ENCODE measurements around the gene CLSTN2. TPM values are rescaled to one million over a fixed set of nuclear protein-coding genes. Genes with fewer than 3 reads are reported as not detected.

The CLSTN2 gene
- total RNA-seq, 1 experiment from 2014 or later = 0.02 TPM

DNA sequence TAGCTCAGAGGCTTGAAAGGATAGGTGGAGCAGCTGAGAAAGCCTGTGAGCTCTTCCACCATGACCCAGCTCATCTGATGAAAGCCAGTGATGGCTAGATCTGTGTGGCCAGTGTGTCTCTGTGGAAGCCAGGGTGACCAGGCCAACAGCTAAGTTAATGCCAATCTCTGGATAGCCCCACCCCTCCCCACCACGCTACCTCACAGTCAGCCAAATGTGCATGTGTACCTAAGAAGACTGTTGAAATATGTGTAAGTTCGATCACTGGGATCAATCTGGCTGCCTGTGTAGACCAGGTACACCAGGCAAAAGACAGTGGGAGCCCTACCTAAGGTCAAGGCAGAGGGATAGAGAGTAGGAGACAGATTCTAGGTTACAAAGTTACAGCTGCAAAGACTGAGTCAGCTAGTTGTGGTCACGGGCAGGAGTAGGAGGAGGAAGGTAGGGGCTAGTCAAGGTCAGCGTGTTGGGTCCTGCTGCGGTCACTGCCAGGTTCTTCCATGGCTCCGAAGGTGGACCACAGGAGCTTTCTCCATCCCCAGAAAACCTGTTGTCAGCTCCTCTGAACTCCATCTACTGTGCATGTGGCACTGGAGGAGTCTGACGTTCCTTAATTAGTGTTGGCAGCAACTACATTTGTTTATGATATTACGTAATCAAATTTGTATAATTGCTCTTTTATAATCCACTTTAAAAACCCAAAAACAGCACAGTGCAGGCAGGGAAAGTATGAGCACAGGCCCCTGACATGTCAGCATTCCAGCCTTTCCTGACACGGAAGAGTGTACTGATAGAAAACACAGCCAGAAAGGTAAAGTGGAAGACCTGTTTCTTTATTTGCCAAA is 318.0 kb downstream of the CLSTN2 start:
- Histone ChIP-seq H4K20me1 (ENCODE audit: insufficient read depth) (no peaks in the 10 kb centered on the region), H3K4me3 (replicated peaks in 1 of 2; ENCODE audit: low read depth in 1 of 2, low read length in 2 of 2) (no peak overlapping the region), H3K9me2 (ENCODE audit: insufficient read depth) (no peaks in the 10 kb centered on the region), H3K9ac (ENCODE audit: low read length) (no peak overlapping the region), H3K27ac (ENCODE audit: low read depth, low read length) (no peak overlapping the region), H3K79me2 (ENCODE audit: insufficient read depth, low read length) (no peaks in the 10 kb centered on the region), H3K4me2 (ENCODE audit: low read length) (no peak overlapping the region), H3K27me3 (ENCODE audit: insufficient read depth, low read length) (peaks cover 15% of the 10 kb centered on the region), H2AFZ (ENCODE audit: low read depth, low read length, poor library complexity, severe bottlenecking) (no peak overlapping the region), H3K36me3 (ENCODE audit: control insufficient read depth in 1 of 2, insufficient read depth in 2 of 2, low read length in 2 of 2) (no peaks in the 10 kb centered on the region), H3K9me3 (ENCODE audit: control insufficient read depth in 1 of 2, insufficient read depth in 1 of 2, low read depth in 1 of 2, low read length in 2 of 2) (no peaks in the 10 kb centered on the region), H3K4me1 (ENCODE audit: control insufficient read depth in 1 of 2, insufficient read depth in 2 of 2, low read length in 2 of 2) (no peaks in the 10 kb centered on the region)
- ChIA-PET CTCF (no interaction called here), POLR2A (no interaction called here), RAD21 (ENCODE audit: low non-redundant PET in 1 of 2, low total read pairs in 2 of 2, uncharacterized antibody in 2 of 2, unreplicated experiment in 2 of 2) (no interaction called here)
- intact Hi-C loops (cut with micrococcal nuclease) = no loop called here
- no peak for ATAC-seq
- TF ChIP-seq POLR2A (IDR thresholded peaks at IDR 0.05; ENCODE audit: borderline replicate concordance, extremely low read depth, insufficient read depth, insufficient read length) (no peak), YY1 (IDR thresholded peaks at IDR 0.05; ENCODE audit: extremely low read depth, insufficient replicate concordance, low read depth, low read length) (no peak)
- TF ChIP-seq, protein P1, sequence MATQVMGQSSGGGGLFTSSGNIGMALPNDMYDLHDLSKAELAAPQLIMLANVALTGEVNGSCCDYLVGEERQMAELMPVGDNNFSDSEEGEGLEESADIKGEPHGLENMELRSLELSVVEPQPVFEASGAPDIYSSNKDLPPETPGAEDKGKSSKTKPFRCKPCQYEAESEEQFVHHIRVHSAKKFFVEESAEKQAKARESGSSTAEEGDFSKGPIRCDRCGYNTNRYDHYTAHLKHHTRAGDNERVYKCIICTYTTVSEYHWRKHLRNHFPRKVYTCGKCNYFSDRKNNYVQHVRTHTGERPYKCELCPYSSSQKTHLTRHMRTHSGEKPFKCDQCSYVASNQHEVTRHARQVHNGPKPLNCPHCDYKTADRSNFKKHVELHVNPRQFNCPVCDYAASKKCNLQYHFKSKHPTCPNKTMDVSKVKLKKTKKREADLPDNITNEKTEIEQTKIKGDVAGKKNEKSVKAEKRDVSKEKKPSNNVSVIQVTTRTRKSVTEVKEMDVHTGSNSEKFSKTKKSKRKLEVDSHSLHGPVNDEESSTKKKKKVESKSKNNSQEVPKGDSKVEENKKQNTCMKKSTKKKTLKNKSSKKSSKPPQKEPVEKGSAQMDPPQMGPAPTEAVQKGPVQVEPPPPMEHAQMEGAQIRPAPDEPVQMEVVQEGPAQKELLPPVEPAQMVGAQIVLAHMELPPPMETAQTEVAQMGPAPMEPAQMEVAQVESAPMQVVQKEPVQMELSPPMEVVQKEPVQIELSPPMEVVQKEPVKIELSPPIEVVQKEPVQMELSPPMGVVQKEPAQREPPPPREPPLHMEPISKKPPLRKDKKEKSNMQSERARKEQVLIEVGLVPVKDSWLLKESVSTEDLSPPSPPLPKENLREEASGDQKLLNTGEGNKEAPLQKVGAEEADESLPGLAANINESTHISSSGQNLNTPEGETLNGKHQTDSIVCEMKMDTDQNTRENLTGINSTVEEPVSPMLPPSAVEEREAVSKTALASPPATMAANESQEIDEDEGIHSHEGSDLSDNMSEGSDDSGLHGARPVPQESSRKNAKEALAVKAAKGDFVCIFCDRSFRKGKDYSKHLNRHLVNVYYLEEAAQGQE (IDR thresholded peaks at IDR 0.05; ENCODE audit: low read depth) = no peak
- TF ChIP-seq, protein P2, sequence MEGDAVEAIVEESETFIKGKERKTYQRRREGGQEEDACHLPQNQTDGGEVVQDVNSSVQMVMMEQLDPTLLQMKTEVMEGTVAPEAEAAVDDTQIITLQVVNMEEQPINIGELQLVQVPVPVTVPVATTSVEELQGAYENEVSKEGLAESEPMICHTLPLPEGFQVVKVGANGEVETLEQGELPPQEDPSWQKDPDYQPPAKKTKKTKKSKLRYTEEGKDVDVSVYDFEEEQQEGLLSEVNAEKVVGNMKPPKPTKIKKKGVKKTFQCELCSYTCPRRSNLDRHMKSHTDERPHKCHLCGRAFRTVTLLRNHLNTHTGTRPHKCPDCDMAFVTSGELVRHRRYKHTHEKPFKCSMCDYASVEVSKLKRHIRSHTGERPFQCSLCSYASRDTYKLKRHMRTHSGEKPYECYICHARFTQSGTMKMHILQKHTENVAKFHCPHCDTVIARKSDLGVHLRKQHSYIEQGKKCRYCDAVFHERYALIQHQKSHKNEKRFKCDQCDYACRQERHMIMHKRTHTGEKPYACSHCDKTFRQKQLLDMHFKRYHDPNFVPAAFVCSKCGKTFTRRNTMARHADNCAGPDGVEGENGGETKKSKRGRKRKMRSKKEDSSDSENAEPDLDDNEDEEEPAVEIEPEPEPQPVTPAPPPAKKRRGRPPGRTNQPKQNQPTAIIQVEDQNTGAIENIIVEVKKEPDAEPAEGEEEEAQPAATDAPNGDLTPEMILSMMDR (IDR thresholded peaks at IDR 0.05 in 2 of 3, conservative IDR thresholded peaks at IDR 0.05 in 1 of 3; ENCODE audit: borderline replicate concordance in 1 of 3, insufficient read depth in 1 of 3, low read depth in 2 of 3, low read length in 2 of 3) = no peak
- BruUV-seq (replicated peaks) = no TSS peak
- DNase-seq (ENCODE audit: low read depth, low spot score) = no peak

Measured in HCT116 (cell line).